HCT116 (cell line): ENCODE measurements around the gene TWIST1.

Experiments used
- CBX3 ChIP-seq: IDR thresholded peaks from 2 replicates; pipeline ENCODE4 v1.6.1; 2012; ENCODE audit warnings: low read depth
- CTCF ChIP-seq, 3 experiments: fragments of 200-600 bp in 1 of 3; sonication (generic) in 1 of 3; IDR thresholded peaks in 2 of 3; conservative IDR thresholded peaks in 1 of 3; 2 replicates each; pipeline ENCODE4 v1.5.1; 2012 to 2017; ENCODE audit warnings: low read depth in 2 of 3, low read length in 2 of 3, antibody characterized with exemption in 1 of 3, borderline replicate concordance in 1 of 3, control low read depth in 1 of 3, mild to moderate bottlenecking in 1 of 3, mixed read lengths in 1 of 3, mixed run types in 1 of 3, moderate library complexity in 1 of 3; ENCODE audit not compliant: insufficient read depth in 1 of 3
- EGR1 ChIP-seq: IDR thresholded peaks from 2 replicates; pipeline ENCODE4 v1.6.1; 2012; ENCODE audit warnings: low read depth
- EZH2 ChIP-seq: fragments of 200-600 bp; sonication (generic); IDR thresholded peaks from 2 replicates; pipeline ENCODE4 v1.6.1; 2017; ENCODE audit warnings: antibody characterized with exemption, mixed run types
- FOSL1 ChIP-seq: IDR thresholded peaks from 2 replicates; pipeline ENCODE4 v1.6.1; 2012; ENCODE audit warnings: low read depth
- POLR2A ChIP-seq: IDR thresholded peaks from 2 replicates; pipeline ENCODE4 v1.7.0; 2011; ENCODE audit warnings: borderline replicate concordance; ENCODE audit not compliant: insufficient read depth, insufficient read length; ENCODE audit errors: extremely low read depth
- POLR2AphosphoS5 ChIP-seq: IDR thresholded peaks from 2 replicates; pipeline ENCODE4 v1.6.1; 2011; ENCODE audit warnings: mild to moderate bottlenecking, low read depth, low read length, moderate library complexity
- SP1 ChIP-seq: IDR thresholded peaks from 2 replicates; pipeline ENCODE4 v1.6.1; 2012; ENCODE audit warnings: low read depth
- SRF ChIP-seq: IDR thresholded peaks from 2 replicates; pipeline ENCODE4 v1.6.1; 2012; ENCODE audit warnings: low read depth
- TCF7L2 ChIP-seq: IDR thresholded peaks from 2 replicates; pipeline ENCODE4 v1.7.0; 2011; ENCODE audit warnings: borderline replicate concordance, inconsistent platforms; ENCODE audit not compliant: insufficient read depth, insufficient read length; ENCODE audit errors: extremely low read depth
- YY1 ChIP-seq: IDR thresholded peaks from 2 replicates; pipeline ENCODE4 v1.6.1; 2011; ENCODE audit warnings: low read length, low read depth, moderate library complexity, mild to moderate bottlenecking; ENCODE audit not compliant: insufficient replicate concordance; ENCODE audit errors: extremely low read depth
- ZFX ChIP-seq: fragments of 450-650 bp; IDR thresholded peaks from 2 replicates; pipeline ENCODE4 v1.6.1; 2017
- ZNF274 ChIP-seq: fragments of 200-500 bp; sonication (Bioruptor generic); IDR thresholded peaks from 2 replicates; pipeline ENCODE4 v1.6.1; 2014; ENCODE audit warnings: mild to moderate bottlenecking, low read depth, low read length, inconsistent platforms

- no peak for TF ChIP-seq POLR2AphosphoS5
- TF ChIP-seq POLR2A, result no peak
- no peak for TF ChIP-seq TCF7L2
- no peak for TF ChIP-seq CBX3
- no peak for TF ChIP-seq SRF
- no peak for TF ChIP-seq CTCF (IDR thresholded peaks at IDR 0.05 in 2 of 3, conservative IDR thresholded peaks at IDR 0.05 in 1 of 3; ENCODE audit: borderline replicate concordance in 1 of 3, insufficient read depth in 1 of 3, low read depth in 2 of 3, low read length in 2 of 3)
- TF ChIP-seq FOSL1, result no peak
- TF ChIP-seq EGR1, result no peak
- no peak for TF ChIP-seq ZNF274
- TF ChIP-seq SP1, result no peak
- no peak for TF ChIP-seq ZFX
- no peak for TF ChIP-seq YY1
- no peak for TF ChIP-seq EZH2
These were observed 15.5 kb downstream of the TWIST1 start for GRCh38 chr7:19101909-19102308.
